ENCODE measurements around the gene TBC1D32.

- no peak for TF ChIP-seq CTCF (conservative IDR thresholded peaks at IDR 0.05)
- TF ChIP-seq EZH2 (IDR thresholded peaks at IDR 0.05; ENCODE audit: low read depth): no peak
Measured at GRCh38 chr6:121338366-121338765, 4.1 kb upstream of the TBC1D32 start.
